GM23338 (cell line): ENCODE measurements around the gene MKNK1.

Experiments used
- CREB1 ChIP-seq: fragments of 250-450 bp; sonication (Bioruptor Pico); IDR thresholded peaks from 2 replicates; pipeline ENCODE4 v1.5.0; 2020; ENCODE audit warnings: low read depth, mild to moderate bottlenecking, moderate library complexity
- CTCF ChIP-seq, 2 experiments: fragments of 200-600 bp in 1 of 2; sonication (generic) in 1 of 2; conservative IDR thresholded peaks; 2 replicates each; pipeline versions ENCODE4 v1.5.1 to v1.6.1; 2016 to 2017; ENCODE audit warnings: antibody characterized with exemption in 2 of 2, low read depth in 2 of 2, mild to moderate bottlenecking in 2 of 2, moderate library complexity in 1 of 2
- EZH2 ChIP-seq: fragments of 200-600 bp; sonication (generic); IDR thresholded peaks from one replicate; pipeline ENCODE4 v1.8.0; 2017; ENCODE audit warnings: antibody characterized with exemption, mild to moderate bottlenecking, low read depth; ENCODE audit not compliant: unreplicated experiment
- EZH2phosphoT487 ChIP-seq: fragments of 200-600 bp; sonication (generic); IDR thresholded peaks from one replicate; pipeline ENCODE4 v1.8.1; 2018; ENCODE audit warnings: antibody characterized with exemption; ENCODE audit not compliant: unreplicated experiment
- JUNB ChIP-seq: IDR thresholded peaks from one replicate; pipeline ENCODE4 v1.6.1; 2016; ENCODE audit warnings: antibody characterized with exemption; ENCODE audit not compliant: unreplicated experiment
- POLR2AphosphoS5 ChIP-seq: IDR thresholded peaks from 2 replicates; pipeline ENCODE4 v1.6.1; 2016; ENCODE audit warnings: antibody characterized with exemption, low read depth
- STAT1 ChIP-seq: IDR thresholded peaks from one replicate; pipeline ENCODE4 v1.6.1; 2016; ENCODE audit warnings: antibody characterized with exemption; ENCODE audit not compliant: unreplicated experiment
- ZNF114 ChIP-seq: fragments of 250-450 bp; sonication (Bioruptor Pico); IDR thresholded peaks from 2 replicates; pipeline ENCODE4 v1.5.0; 2020; ENCODE audit warnings: mild to moderate bottlenecking, moderate library complexity
- ZNF331 ChIP-seq: fragments of 250-450 bp; sonication (Bioruptor Pico); IDR thresholded peaks from 2 replicates; pipeline ENCODE4 v1.5.0; 2020; ENCODE audit warnings: low read depth, mild to moderate bottlenecking, moderate library complexity
- TF ChIP-seq, protein P1 (sequence below): IDR thresholded peaks from one replicate; pipeline ENCODE4 v1.6.1; 2018; ENCODE audit warnings: antibody characterized with exemption; ENCODE audit not compliant: unreplicated experiment
- TF ChIP-seq, protein P2 (sequence below): IDR thresholded peaks from 2 replicates; pipeline ENCODE4 v1.6.1; 2016; ENCODE audit warnings: antibody characterized with exemption

DNA sequence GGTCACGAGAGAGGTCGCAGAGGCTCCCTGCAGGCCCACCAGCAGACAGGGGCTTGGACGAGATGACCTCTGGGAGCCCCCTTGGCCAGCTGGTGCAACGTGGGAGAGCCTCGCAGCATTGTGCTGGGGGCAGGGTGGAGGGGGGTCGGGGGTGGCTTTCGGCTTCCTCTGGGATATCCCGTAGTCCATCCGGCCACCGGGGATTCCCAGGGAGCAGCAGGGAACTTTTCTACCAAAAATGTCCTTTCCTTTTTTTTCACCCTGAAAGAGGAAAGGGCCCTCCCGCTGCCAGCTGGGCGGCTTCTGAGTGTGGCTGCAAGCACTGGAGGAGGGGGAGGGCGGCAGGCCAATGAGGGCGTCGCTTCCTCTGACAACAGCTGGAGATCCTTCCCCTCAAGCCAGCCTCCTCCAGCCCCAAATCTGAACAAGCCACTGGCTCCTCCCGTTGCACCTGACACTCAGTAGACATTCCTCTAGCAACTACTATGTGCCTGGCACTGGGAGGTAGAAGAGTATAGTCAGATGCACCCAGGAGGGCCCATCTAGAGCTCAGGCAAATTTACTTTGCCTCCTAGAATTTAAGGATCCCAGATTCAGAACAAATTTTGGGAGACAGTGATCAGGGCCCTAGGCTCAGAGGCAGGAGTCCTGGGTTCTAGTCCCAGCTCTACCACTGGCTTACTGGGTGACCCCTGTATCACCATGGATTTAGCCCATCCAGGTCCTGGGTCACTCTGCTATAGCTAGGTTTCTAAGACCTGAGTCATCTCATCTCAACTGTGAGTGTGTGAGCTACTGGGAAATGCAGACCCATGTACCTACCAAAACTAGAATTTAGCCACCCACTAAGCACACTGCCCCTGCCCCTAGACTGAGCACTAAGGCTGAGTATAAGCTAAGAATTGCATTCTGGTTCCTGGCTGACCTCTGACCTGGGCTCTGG lies 9.9 kb upstream of the MKNK1 start:
- TF ChIP-seq POLR2AphosphoS5 (0 out of 2 replicates have a peak, but pooled peaks have one; percentile 17), CTCF (conservative IDR thresholded peaks at IDR 0.05; ENCODE audit: low read depth in 2 of 2) (no peak), ZNF331 (CRISPR knock-in tag) (no peak), EZH2 (no peak), ZNF114 (no peak), EZH2phosphoT487 (no peak), CREB1 (no peak), STAT1 (no peak), JUNB (no peak)
- TF ChIP-seq, protein P1, sequence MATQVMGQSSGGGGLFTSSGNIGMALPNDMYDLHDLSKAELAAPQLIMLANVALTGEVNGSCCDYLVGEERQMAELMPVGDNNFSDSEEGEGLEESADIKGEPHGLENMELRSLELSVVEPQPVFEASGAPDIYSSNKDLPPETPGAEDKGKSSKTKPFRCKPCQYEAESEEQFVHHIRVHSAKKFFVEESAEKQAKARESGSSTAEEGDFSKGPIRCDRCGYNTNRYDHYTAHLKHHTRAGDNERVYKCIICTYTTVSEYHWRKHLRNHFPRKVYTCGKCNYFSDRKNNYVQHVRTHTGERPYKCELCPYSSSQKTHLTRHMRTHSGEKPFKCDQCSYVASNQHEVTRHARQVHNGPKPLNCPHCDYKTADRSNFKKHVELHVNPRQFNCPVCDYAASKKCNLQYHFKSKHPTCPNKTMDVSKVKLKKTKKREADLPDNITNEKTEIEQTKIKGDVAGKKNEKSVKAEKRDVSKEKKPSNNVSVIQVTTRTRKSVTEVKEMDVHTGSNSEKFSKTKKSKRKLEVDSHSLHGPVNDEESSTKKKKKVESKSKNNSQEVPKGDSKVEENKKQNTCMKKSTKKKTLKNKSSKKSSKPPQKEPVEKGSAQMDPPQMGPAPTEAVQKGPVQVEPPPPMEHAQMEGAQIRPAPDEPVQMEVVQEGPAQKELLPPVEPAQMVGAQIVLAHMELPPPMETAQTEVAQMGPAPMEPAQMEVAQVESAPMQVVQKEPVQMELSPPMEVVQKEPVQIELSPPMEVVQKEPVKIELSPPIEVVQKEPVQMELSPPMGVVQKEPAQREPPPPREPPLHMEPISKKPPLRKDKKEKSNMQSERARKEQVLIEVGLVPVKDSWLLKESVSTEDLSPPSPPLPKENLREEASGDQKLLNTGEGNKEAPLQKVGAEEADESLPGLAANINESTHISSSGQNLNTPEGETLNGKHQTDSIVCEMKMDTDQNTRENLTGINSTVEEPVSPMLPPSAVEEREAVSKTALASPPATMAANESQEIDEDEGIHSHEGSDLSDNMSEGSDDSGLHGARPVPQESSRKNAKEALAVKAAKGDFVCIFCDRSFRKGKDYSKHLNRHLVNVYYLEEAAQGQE, result no peak
- TF ChIP-seq, protein P2, sequence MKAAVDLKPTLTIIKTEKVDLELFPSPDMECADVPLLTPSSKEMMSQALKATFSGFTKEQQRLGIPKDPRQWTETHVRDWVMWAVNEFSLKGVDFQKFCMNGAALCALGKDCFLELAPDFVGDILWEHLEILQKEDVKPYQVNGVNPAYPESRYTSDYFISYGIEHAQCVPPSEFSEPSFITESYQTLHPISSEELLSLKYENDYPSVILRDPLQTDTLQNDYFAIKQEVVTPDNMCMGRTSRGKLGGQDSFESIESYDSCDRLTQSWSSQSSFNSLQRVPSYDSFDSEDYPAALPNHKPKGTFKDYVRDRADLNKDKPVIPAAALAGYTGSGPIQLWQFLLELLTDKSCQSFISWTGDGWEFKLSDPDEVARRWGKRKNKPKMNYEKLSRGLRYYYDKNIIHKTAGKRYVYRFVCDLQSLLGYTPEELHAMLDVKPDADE, result no peak
